Measurements from ENCODE around the gene CHRM4. TPM values are rescaled to one million over a fixed set of nuclear protein-coding genes. Genes with fewer than 3 reads are reported as not detected.

The CHRM4 gene
- total RNA-seq, 2 experiments from 2014 or later = not detected

GRCh38 chr11:46345131-46345597 lies 46.4 kb downstream of the CHRM4 start:
- no peak for ATAC-seq
- peak; percentile 35 for DNase-seq
- H3K9me3 Mint-ChIP-seq = no peaks in the 10 kb centered on the region
- H3K27me3 Mint-ChIP-seq = no peaks in the 10 kb centered on the region
- H3K4me3 Mint-ChIP-seq = peak overlapping the region; percentile 71
- peaks cover 60% of the 10 kb centered on the region for H3K4me1 Mint-ChIP-seq (ENCODE audit: low read depth)
- intact Hi-C loops (cut with micrococcal nuclease) = no loop called here
- peak overlapping the region; percentile 58 for H3K27ac Mint-ChIP-seq
- TF ChIP-seq CTCF (IDR thresholded peaks at IDR 0.05) = no peak
- CTCF ChIA-PET = interaction anchor here (1.5 to 20.2 kb wide), 5 partner anchors 9 to 106 kb away, joined by 3 to 480 read pairs (median 25); no protein-coding TSS in a partner anchor
- POLR2A ChIA-PET = interaction anchor here (1.2 kb wide), 1 partner anchor 11 kb away, joined by 4 read pairs; no protein-coding TSS in a partner anchor
- H3K36me3 Mint-ChIP-seq (ENCODE audit: low read depth) = peaks cover 5% of the 10 kb centered on the region

- ATAC-seq = no peak
- intact Hi-C loops (cut with micrococcal nuclease) = no loop called here
- H3K4me1 Mint-ChIP-seq (ENCODE audit: low read depth) = peaks cover 48% of the 10 kb centered on the region
- CTCF ChIA-PET = interaction anchor here (1.6 to 20.2 kb wide), 5 partner anchors 9 to 105 kb away, joined by 4 to 480 read pairs (median 25); no protein-coding TSS in a partner anchor
- POLR2A ChIA-PET = interaction anchor here (1.6 kb wide), 1 partner anchor 10 kb away, joined by 5 read pairs; no protein-coding TSS in a partner anchor
- H3K36me3 Mint-ChIP-seq (ENCODE audit: low read depth) = no peaks in the 10 kb centered on the region
- no peak overlapping the region for H3K27ac Mint-ChIP-seq
- H3K9me3 Mint-ChIP-seq = no peaks in the 10 kb centered on the region
- DNase-seq = no peak
- no peaks in the 10 kb centered on the region for H3K27me3 Mint-ChIP-seq
- no peak overlapping the region for H3K4me3 Mint-ChIP-seq
- no peak for TF ChIP-seq CTCF (IDR thresholded peaks at IDR 0.05)
These were observed 48.1 kb downstream of the CHRM4 start for GRCh38 chr11:46343520-46343919.

GRCh38 chr11:46342239-46342638 lies 49.3 kb downstream of the CHRM4 start:
- ATAC-seq (no peak), DNase-seq (peak; percentile 32)
- CTCF ChIA-PET = interaction anchor here (1.0 to 20.2 kb wide), 7 partner anchors 10 to 103 kb away, joined by 3 to 480 read pairs (median 15); no protein-coding TSS in a partner anchor
- H3K27me3 Mint-ChIP-seq = no peaks in the 10 kb centered on the region
- intact Hi-C loops (cut with micrococcal nuclease) = no loop called here
- no peak for TF ChIP-seq CTCF (IDR thresholded peaks at IDR 0.05)
- no peaks in the 10 kb centered on the region for H3K9me3 Mint-ChIP-seq
- no peak overlapping the region for H3K4me3 Mint-ChIP-seq
- peak overlapping the region; percentile 20 for H3K27ac Mint-ChIP-seq
- peaks cover 57% of the 10 kb centered on the region for H3K4me1 Mint-ChIP-seq (ENCODE audit: low read depth)
- H3K36me3 Mint-ChIP-seq (ENCODE audit: low read depth) = no peaks in the 10 kb centered on the region
- POLR2A ChIA-PET = interaction anchor here (0.8 kb wide), 1 partner anchor 10 kb away, joined by 3 read pairs; no protein-coding TSS in a partner anchor

- Mint-ChIP-seq H3K27me3 (no peaks in the 10 kb centered on the region), H3K4me3 (no peak overlapping the region), H3K36me3 (ENCODE audit: low read depth) (no peaks in the 10 kb centered on the region), H3K27ac (no peak overlapping the region), H3K4me1 (ENCODE audit: low read depth) (peaks cover 51% of the 10 kb centered on the region), H3K9me3 (no peaks in the 10 kb centered on the region)
- intact Hi-C loops (cut with micrococcal nuclease) = no loop called here
- TF ChIP-seq CTCF (IDR thresholded peaks at IDR 0.05) = no peak
- no peak for ATAC-seq
- CTCF ChIA-PET = interaction anchor here (1.0 to 3.2 kb wide), 5 partner anchors 11 to 103 kb away, joined by 3 to 15 read pairs (median 3); no protein-coding TSS in a partner anchor
- no peak for DNase-seq
- POLR2A ChIA-PET = interaction anchor here (0.8 to 0.9 kb wide), 2 partner anchors 9 kb away, joined by 3 to 4 read pairs; no protein-coding TSS in a partner anchor
These were observed 50.1 kb downstream of the CHRM4 start for GRCh38 chr11:46341454-46341853.

- TF ChIP-seq CTCF (IDR thresholded peaks at IDR 0.05) = no peak
- H3K9me3 Mint-ChIP-seq = no peaks in the 10 kb centered on the region
- DNase-seq (no peak), ATAC-seq (no peak)
- H3K4me3 Mint-ChIP-seq = no peak overlapping the region
- CTCF ChIA-PET = interaction anchor here (0.8 to 4.5 kb wide), 6 partner anchors 9 to 222 kb away, joined by 3 to 17 read pairs (median 4); no protein-coding TSS in a partner anchor
- peaks cover 38% of the 10 kb centered on the region for H3K4me1 Mint-ChIP-seq (ENCODE audit: low read depth)
- no peaks in the 10 kb centered on the region for H3K36me3 Mint-ChIP-seq (ENCODE audit: low read depth)
- H3K27me3 Mint-ChIP-seq = no peaks in the 10 kb centered on the region
- POLR2A ChIA-PET = interaction anchor here (0.8 kb wide), 1 partner anchor 28 kb away, joined by 3 read pairs; no protein-coding TSS in a partner anchor
- intact Hi-C loops (cut with micrococcal nuclease) = no loop called here
- no peak overlapping the region for H3K27ac Mint-ChIP-seq
These were observed 51.8 kb downstream of the CHRM4 start for GRCh38 chr11:46339816-46340215.
